A549 (cell line): ENCODE data around the gene APOL3.

Experiments used
- EP300 ChIP-seq, 2 experiments: fragments of >200 bp; sonication (Bioruptor Twin); formaldehyde crosslinking; IDR thresholded peaks; 2 replicates in 1 of 2; 3 replicates in 1 of 2; pipeline ENCODE4 v1.6.1; 2016 to 2017
- GATA3 ChIP-seq: IDR thresholded peaks from 2 replicates; pipeline ENCODE4 v1.6.1; 2012; ENCODE audit warnings: borderline replicate concordance
- RAD21 ChIP-seq, 2 experiments: fragments of >200 bp in 1 of 2; sonication (Bioruptor Twin) in 1 of 2; formaldehyde crosslinking in 1 of 2; IDR thresholded peaks in 1 of 2; conservative IDR thresholded peaks in 1 of 2; 2 replicates in 1 of 2; 3 replicates in 1 of 2; pipeline ENCODE4 v1.6.1; 2012 to 2018; ENCODE audit warnings: inconsistent platforms in 1 of 2
- TF ChIP-seq, protein P1 (sequence below): fragments of >200 bp; sonication (Bioruptor Twin); formaldehyde crosslinking; IDR thresholded peaks from 3 replicates; pipeline ENCODE4 v1.5.1; 2016
- TF ChIP-seq, protein P2 (sequence below): fragments of 200-600 bp; sonication (generic); IDR thresholded peaks from 2 replicates; pipeline ENCODE4 v1.6.1; 2016; ENCODE audit warnings: antibody characterized with exemption, mild to moderate bottlenecking, moderate library complexity

DNA sequence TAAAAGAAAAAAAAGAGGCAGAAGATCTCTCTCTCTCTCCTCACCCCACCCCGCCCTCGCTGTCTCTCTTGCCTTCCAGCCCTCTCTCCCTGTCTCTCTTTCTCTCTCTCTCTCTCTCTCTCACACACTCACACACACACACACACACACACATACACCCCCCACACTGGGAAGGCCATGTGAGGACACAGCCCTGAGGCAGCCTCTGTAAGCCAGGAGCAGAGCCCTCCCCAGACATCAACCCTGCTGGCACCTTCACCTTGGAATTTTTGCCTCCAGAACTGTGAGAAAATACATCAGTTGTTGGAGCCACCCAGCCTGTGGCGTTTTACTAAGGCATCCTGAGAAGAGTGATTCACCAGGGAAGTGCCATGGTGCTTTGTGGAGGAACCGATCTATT is 14.7 kb downstream of the APOL3 start:
- TF ChIP-seq, protein P1, sequence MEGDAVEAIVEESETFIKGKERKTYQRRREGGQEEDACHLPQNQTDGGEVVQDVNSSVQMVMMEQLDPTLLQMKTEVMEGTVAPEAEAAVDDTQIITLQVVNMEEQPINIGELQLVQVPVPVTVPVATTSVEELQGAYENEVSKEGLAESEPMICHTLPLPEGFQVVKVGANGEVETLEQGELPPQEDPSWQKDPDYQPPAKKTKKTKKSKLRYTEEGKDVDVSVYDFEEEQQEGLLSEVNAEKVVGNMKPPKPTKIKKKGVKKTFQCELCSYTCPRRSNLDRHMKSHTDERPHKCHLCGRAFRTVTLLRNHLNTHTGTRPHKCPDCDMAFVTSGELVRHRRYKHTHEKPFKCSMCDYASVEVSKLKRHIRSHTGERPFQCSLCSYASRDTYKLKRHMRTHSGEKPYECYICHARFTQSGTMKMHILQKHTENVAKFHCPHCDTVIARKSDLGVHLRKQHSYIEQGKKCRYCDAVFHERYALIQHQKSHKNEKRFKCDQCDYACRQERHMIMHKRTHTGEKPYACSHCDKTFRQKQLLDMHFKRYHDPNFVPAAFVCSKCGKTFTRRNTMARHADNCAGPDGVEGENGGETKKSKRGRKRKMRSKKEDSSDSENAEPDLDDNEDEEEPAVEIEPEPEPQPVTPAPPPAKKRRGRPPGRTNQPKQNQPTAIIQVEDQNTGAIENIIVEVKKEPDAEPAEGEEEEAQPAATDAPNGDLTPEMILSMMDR = no peak
- TF ChIP-seq GATA3 = no peak
- no peak for TF ChIP-seq EP300 (IDR thresholded peaks at IDR 0.05)
- no peak for TF ChIP-seq RAD21 (conservative IDR thresholded peaks at IDR 0.05 in 1 of 2, IDR thresholded peaks at IDR 0.05 in 1 of 2)
- TF ChIP-seq, protein P2, sequence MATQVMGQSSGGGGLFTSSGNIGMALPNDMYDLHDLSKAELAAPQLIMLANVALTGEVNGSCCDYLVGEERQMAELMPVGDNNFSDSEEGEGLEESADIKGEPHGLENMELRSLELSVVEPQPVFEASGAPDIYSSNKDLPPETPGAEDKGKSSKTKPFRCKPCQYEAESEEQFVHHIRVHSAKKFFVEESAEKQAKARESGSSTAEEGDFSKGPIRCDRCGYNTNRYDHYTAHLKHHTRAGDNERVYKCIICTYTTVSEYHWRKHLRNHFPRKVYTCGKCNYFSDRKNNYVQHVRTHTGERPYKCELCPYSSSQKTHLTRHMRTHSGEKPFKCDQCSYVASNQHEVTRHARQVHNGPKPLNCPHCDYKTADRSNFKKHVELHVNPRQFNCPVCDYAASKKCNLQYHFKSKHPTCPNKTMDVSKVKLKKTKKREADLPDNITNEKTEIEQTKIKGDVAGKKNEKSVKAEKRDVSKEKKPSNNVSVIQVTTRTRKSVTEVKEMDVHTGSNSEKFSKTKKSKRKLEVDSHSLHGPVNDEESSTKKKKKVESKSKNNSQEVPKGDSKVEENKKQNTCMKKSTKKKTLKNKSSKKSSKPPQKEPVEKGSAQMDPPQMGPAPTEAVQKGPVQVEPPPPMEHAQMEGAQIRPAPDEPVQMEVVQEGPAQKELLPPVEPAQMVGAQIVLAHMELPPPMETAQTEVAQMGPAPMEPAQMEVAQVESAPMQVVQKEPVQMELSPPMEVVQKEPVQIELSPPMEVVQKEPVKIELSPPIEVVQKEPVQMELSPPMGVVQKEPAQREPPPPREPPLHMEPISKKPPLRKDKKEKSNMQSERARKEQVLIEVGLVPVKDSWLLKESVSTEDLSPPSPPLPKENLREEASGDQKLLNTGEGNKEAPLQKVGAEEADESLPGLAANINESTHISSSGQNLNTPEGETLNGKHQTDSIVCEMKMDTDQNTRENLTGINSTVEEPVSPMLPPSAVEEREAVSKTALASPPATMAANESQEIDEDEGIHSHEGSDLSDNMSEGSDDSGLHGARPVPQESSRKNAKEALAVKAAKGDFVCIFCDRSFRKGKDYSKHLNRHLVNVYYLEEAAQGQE = no peak
